Natural killer cell (primary cell): ENCODE measurements around the gene FOXP1. TPM values are rescaled to one million over a fixed set of nuclear protein-coding genes. Genes with fewer than 3 reads are reported as not detected.

ENCODE experiments used
- ATAC-seq, 3 donors: fragments of 150-1000 bp in 2 of 3; fragments of 200-7000 bp in 1 of 3; cut with Tn5 transposase; 1 replicate in 1 of 3; 2 replicates in 2 of 3; pipeline ENCODE4 v1.10.0; 2021; ENCODE audit warnings: mild to moderate bottlenecking in 2 of 3, moderate library complexity in 2 of 3
- DNase-seq, 2 donors: peaks; one replicate each; pipeline versions ENCODE4 v3.0.0 to v3.0.0-alpha.2; 2013 to 2021; ENCODE audit warnings: mixed read lengths in 1 of 2
- H3K27ac ChIP-seq: one replicate; pipeline ENCODE4 v1.5.1; 2013; ENCODE audit warnings: mild to moderate bottlenecking, low read length
- H3K27me3 ChIP-seq: one replicate; pipeline ENCODE4 v1.6.1; 2013; ENCODE audit warnings: low read length; ENCODE audit not compliant: control insufficient read depth, insufficient read depth
- H3K36me3 ChIP-seq: one replicate; pipeline ENCODE4 v1.6.1; 2013; ENCODE audit warnings: low read length; ENCODE audit not compliant: control insufficient read depth, insufficient read depth
- H3K4me1 ChIP-seq: one replicate; pipeline ENCODE4 v1.6.1; 2013; ENCODE audit warnings: low read length; ENCODE audit not compliant: control insufficient read depth, insufficient read depth
- H3K4me3 ChIP-seq: one replicate; pipeline ENCODE4 v1.5.1; 2013; ENCODE audit warnings: low read length
- H3K9me3 ChIP-seq: one replicate; pipeline ENCODE4 v1.6.1; 2013; ENCODE audit warnings: low read length; ENCODE audit not compliant: control insufficient read depth, insufficient read depth
- H3K27ac Mint-ChIP-seq, 2 donors: one replicate each; pipeline ENCODE4 v1.8.0; 2022; ENCODE audit warnings: mild to moderate bottlenecking in 2 of 2, mixed read lengths in 2 of 2, moderate library complexity in 1 of 2
- H3K27me3 Mint-ChIP-seq, 2 donors: one replicate each; pipeline ENCODE4 v1.8.0; 2022; ENCODE audit warnings: low read depth in 2 of 2, mixed read lengths in 2 of 2
- H3K36me3 Mint-ChIP-seq: one replicate; pipeline ENCODE4 v1.8.0; 2022; ENCODE audit warnings: mixed read lengths
- H3K4me1 Mint-ChIP-seq, 2 donors: one replicate each; pipeline ENCODE4 v1.8.0; 2022; ENCODE audit warnings: mixed read lengths in 2 of 2
- H3K4me3 Mint-ChIP-seq: one replicate; pipeline ENCODE4 v1.8.0; 2022; ENCODE audit warnings: mild to moderate bottlenecking, moderate library complexity, mixed read lengths
- H3K9me3 Mint-ChIP-seq, 2 donors: one replicate each; pipeline ENCODE4 v1.8.0; 2022; ENCODE audit warnings: mixed read lengths in 2 of 2
- CTCF ChIP-seq: fragments of 200-600 bp; IDR thresholded peaks from one replicate; pipeline ENCODE4 v1.8.0; 2022; ENCODE audit warnings: antibody characterized with exemption
- WGBS: methylation state at CpG from one replicate; pipeline ENCODE4 v1.1.7; 2013; ENCODE audit warnings: missing lambda C conversion rate; ENCODE audit not compliant: insufficient coverage; 5-methylcytosine and 5-hydroxymethylcytosine counted together
- intact Hi-C: fragments of 100-400 bp; cut with micrococcal nuclease; formaldehyde crosslinking; loops from one replicate; pipeline ENCODE4 v1.14.2; 2022
- total RNA-seq, 4 donors: library from RNA; stranded (reverse); fragments of 120-200 nt in 1 of 4; gene quantifications; one replicate each; pipeline versions ENCODE4 v1.2.3 to v1.2.4, GENCODE V29; 2013 to 2022

FOXP1 gene
- total RNA-seq, 3 donors from 2014 or later (not counting 1 experiment from before 2014, with no cell fraction given), result 166 to 185 (median 166) TPM

GRCh38 chr3:71074423-71074822 lies 509.1 kb downstream of the FOXP1 start:
- no peak overlapping the region for H3K27ac Mint-ChIP-seq
- Histone ChIP-seq H3K36me3 (no peaks in the 10 kb centered on the region), H3K4me3 (no peak overlapping the region), H3K27me3 (no peaks in the 10 kb centered on the region), H3K4me1 (peaks cover 45% of the 10 kb centered on the region), H3K9me3 (no peaks in the 10 kb centered on the region), H3K27ac (no peak overlapping the region)
- intact Hi-C loops, result no loop called here
- no peaks in the 10 kb centered on the region for H3K27me3 Mint-ChIP-seq
- H3K4me1 Mint-ChIP-seq, result peaks cover 76 to 78% of the 10 kb centered on the region in 2 donors
- TF ChIP-seq CTCF, result no peak
- no peak for DNase-seq
- no peaks in the 10 kb centered on the region for H3K9me3 Mint-ChIP-seq
- H3K4me3 Mint-ChIP-seq, result no peak overlapping the region
- no peaks in the 10 kb centered on the region for H3K36me3 Mint-ChIP-seq
- no peak for ATAC-seq
- 89% methylated on average over 2 of the region's 3 CpGs for WGBS

GRCh38 chr3:71072986-71073385 lies 510.5 kb downstream of the FOXP1 start:
- Mint-ChIP-seq H3K9me3 (no peaks in the 10 kb centered on the region), H3K4me3 (no peak overlapping the region), H3K27ac (peak overlapping the region in 1 of 2 donors; percentile 2), H3K36me3 (no peaks in the 10 kb centered on the region), H3K27me3 (no peaks in the 10 kb centered on the region), H3K4me1 (peaks cover 72 to 73% of the 10 kb centered on the region in 2 donors)
- Histone ChIP-seq H3K27ac (no peak overlapping the region), H3K36me3 (no peaks in the 10 kb centered on the region), H3K27me3 (no peaks in the 10 kb centered on the region), H3K4me3 (no peak overlapping the region), H3K4me1 (peaks cover 43% of the 10 kb centered on the region), H3K9me3 (no peaks in the 10 kb centered on the region)
- ATAC-seq, result no peak
- no peak for TF ChIP-seq CTCF
- WGBS, result 91% methylated on average over 4 of the region's 4 CpGs
- intact Hi-C loops, result no loop called here
- DNase-seq, result no peak

- DNase-seq (no peak), ATAC-seq (no peak)
- Mint-ChIP-seq H3K36me3 (no peaks in the 10 kb centered on the region), H3K27ac (peak overlapping the region in 1 of 2 donors; percentile 2), H3K4me3 (no peak overlapping the region), H3K4me1 (peaks cover 69 to 71% of the 10 kb centered on the region in 2 donors), H3K27me3 (no peaks in the 10 kb centered on the region), H3K9me3 (no peaks in the 10 kb centered on the region)
- no peak overlapping the region for H3K27ac ChIP-seq
- 93% methylated on average over 2 of the region's 2 CpGs for WGBS
- H3K9me3 ChIP-seq, result no peaks in the 10 kb centered on the region
- peaks cover 43% of the 10 kb centered on the region for H3K4me1 ChIP-seq
- intact Hi-C loops, result no loop called here
- no peaks in the 10 kb centered on the region for H3K27me3 ChIP-seq
- TF ChIP-seq CTCF, result no peak
- no peaks in the 10 kb centered on the region for H3K36me3 ChIP-seq
- no peak overlapping the region for H3K4me3 ChIP-seq
Observed at GRCh38 chr3:71072287-71072686, 511.2 kb downstream of the FOXP1 start.
